ENCODE measurements around the gene GATA5. TPM values are rescaled to one million over a fixed set of nuclear protein-coding genes. Genes with fewer than 3 reads are reported as not detected.

GATA5 gene
- total and polyA plus RNA-seq, 10 of the 15 experiments (the other 5 are each of a cell fraction or from before 2014, with no cell fraction given) = not detected

DNA sequence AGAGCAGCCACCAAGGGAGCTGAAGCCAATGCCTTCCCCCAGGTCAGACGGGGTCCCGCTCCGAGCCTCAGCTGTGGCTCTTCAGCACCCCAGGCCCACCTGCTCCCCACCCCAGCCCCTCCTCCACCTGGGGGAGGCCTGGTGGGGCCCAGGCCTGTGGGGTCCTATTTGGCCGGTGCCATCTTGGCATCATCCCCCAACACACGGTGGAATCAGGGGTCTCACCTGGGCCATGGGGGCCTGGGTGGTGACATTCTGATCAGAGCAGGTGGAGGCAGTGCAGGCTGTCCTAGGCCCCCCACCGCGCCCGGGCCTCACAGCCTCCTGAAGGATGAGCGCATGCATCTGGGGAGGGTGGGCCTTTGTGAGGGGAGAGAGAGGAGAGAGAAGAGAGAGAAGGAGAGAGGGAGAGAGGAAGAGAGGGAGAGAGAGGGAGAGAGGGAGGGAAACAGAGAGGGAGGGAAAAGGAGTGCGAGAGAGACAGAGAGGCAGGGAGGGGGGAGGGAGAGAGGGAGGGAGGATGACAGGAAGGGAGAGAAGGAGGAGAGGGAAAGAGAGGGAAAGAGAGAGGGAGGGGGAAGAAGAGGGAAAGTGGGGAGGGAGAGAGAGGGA, 24.5 kb downstream of the GATA5 start:
- no peak for FAIRE-seq
- H3K9me3 ChIP-seq (replicated peaks; ENCODE audit: control insufficient read depth, insufficient read depth, low read length) = no peaks in the 10 kb centered on the region
- H3K27ac ChIP-seq (ENCODE audit: control insufficient read depth, insufficient read depth) = no peak overlapping the region
- no peak overlapping the region for H2AFZ ChIP-seq (ENCODE audit: control insufficient read depth, low read depth, low read length)
- no peak for ATAC-seq
- no peaks in the 10 kb centered on the region for H4K20me1 ChIP-seq (ENCODE audit: control insufficient read depth, insufficient read depth)
- DNase-seq (ENCODE audit: low read depth, low spot score) = no peak
- peaks cover 0 to 5% of the 10 kb centered on the region in 2 experiments; a peak in 3 of 4 replicates for H3K27me3 ChIP-seq (replicated peaks in 1 of 2; ENCODE audit: control insufficient read depth in 2 of 2, insufficient read depth in 2 of 2, low read length in 1 of 2)
- ChIA-PET CTCF (no interaction called here), POLR2A (no interaction called here), SMC1A (ENCODE audit: uncharacterized antibody, unreplicated experiment) (no interaction called here), RAD21 (ENCODE audit: unreplicated experiment) (no interaction called here)
- 32% methylated on average over 6 of the region's 10 CpGs for WGBS (ENCODE audit: insufficient coverage, insufficient replicate concordance, low lambda C conversion rate, missing lambda C conversion rate)
- in situ Hi-C loops (cut with MboI) (no loop called here), intact Hi-C loops (cut with micrococcal nuclease; ENCODE audit: unreplicated experiment) (no loop called here)
- BruUV-seq (replicated peaks) = no TSS peak
- H3K4me1 ChIP-seq (ENCODE audit: control insufficient read depth, insufficient read depth, low read length) = no peaks in the 10 kb centered on the region
- no peaks in the 10 kb centered on the region for H3K36me3 ChIP-seq (ENCODE audit: control insufficient read depth in 2 of 2, insufficient read depth in 2 of 2, low read length in 1 of 2)
- H3K79me2 ChIP-seq (ENCODE audit: control insufficient read depth, insufficient read depth, low read length) = no peaks in the 10 kb centered on the region
- no peak overlapping the region for H3K4me3 ChIP-seq
- H3K4me2 ChIP-seq (ENCODE audit: control insufficient read depth, insufficient read depth) = no peak overlapping the region
- no peak overlapping the region for H3K9ac ChIP-seq (ENCODE audit: control insufficient read depth, insufficient read depth, low read length)
- TF ChIP-seq, protein P1, sequence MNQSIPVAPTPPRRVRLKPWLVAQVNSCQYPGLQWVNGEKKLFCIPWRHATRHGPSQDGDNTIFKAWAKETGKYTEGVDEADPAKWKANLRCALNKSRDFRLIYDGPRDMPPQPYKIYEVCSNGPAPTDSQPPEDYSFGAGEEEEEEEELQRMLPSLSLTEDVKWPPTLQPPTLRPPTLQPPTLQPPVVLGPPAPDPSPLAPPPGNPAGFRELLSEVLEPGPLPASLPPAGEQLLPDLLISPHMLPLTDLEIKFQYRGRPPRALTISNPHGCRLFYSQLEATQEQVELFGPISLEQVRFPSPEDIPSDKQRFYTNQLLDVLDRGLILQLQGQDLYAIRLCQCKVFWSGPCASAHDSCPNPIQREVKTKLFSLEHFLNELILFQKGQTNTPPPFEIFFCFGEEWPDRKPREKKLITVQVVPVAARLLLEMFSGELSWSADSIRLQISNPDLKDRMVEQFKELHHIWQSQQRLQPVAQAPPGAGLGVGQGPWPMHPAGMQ (IDR thresholded peaks at IDR 0.05; ENCODE audit: borderline replicate concordance) = no peak
- TF ChIP-seq, protein P2, sequence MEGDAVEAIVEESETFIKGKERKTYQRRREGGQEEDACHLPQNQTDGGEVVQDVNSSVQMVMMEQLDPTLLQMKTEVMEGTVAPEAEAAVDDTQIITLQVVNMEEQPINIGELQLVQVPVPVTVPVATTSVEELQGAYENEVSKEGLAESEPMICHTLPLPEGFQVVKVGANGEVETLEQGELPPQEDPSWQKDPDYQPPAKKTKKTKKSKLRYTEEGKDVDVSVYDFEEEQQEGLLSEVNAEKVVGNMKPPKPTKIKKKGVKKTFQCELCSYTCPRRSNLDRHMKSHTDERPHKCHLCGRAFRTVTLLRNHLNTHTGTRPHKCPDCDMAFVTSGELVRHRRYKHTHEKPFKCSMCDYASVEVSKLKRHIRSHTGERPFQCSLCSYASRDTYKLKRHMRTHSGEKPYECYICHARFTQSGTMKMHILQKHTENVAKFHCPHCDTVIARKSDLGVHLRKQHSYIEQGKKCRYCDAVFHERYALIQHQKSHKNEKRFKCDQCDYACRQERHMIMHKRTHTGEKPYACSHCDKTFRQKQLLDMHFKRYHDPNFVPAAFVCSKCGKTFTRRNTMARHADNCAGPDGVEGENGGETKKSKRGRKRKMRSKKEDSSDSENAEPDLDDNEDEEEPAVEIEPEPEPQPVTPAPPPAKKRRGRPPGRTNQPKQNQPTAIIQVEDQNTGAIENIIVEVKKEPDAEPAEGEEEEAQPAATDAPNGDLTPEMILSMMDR (IDR thresholded peaks at IDR 0.05 in 2 of 3, conservative IDR thresholded peaks at IDR 0.05 in 1 of 3; ENCODE audit: control insufficient read depth in 2 of 3, extremely low read depth in 1 of 3, insufficient read depth in 1 of 3, low read depth in 3 of 3, low read length in 3 of 3) = no peak
- TF ChIP-seq HDAC2 (IDR thresholded peaks at IDR 0.05) (no peak), SREBF1 (IDR thresholded peaks at IDR 0.05; ENCODE audit: low read length) (no peak), RAD21 (IDR thresholded peaks at IDR 0.05; ENCODE audit: insufficient read depth, low read depth, low read length) (no peak), SMAD1 (IDR thresholded peaks at IDR 0.05; ENCODE audit: low read depth, partially characterized antibody) (no peak), PML (IDR thresholded peaks at IDR 0.05; ENCODE audit: low read length) (no peak), YBX1 (IDR thresholded peaks at IDR 0.05) (no peak), NFYB (IDR thresholded peaks at IDR 0.05; ENCODE audit: insufficient read depth, low read depth, low read length) (no peak), ZNF384 (IDR thresholded peaks at IDR 0.05; ENCODE audit: borderline replicate concordance, low read depth, low read length) (no peak), TCF7 (IDR thresholded peaks at IDR 0.05; ENCODE audit: borderline replicate concordance) (no peak), MEF2B (IDR thresholded peaks at IDR 0.05; ENCODE audit: partially characterized antibody, poor library complexity, severe bottlenecking) (no peak)
